SK-N-SH (cell line): ENCODE measurements around the gene NCKAP5L.

ENCODE experiments used
- CTCF ChIP-seq: fragments of 200-600 bp; sonication (generic); IDR thresholded peaks from 2 replicates; pipeline ENCODE4 v1.6.1; 2017; ENCODE audit warnings: antibody characterized with exemption, mild to moderate bottlenecking, moderate library complexity
- EP300 ChIP-seq, 2 experiments: IDR thresholded peaks; 2 replicates each; pipeline versions ENCODE4 v1.4.0 to v1.6.1; 2012; ENCODE audit warnings: borderline replicate concordance in 1 of 2, low read depth in 1 of 2, low read length in 1 of 2
- EZH2phosphoT487 ChIP-seq: fragments of 200-600 bp; sonication (generic); IDR thresholded peaks from 2 replicates; pipeline ENCODE4 v1.6.1; 2017; ENCODE audit warnings: low read depth, mixed run types, mild to moderate bottlenecking, antibody characterized with exemption, moderate library complexity, borderline replicate concordance
- MAX ChIP-seq: IDR thresholded peaks from 2 replicates; pipeline ENCODE4 v1.4.0; 2012; ENCODE audit warnings: low read depth
- PBX3 ChIP-seq: IDR thresholded peaks from 2 replicates; pipeline ENCODE4; 2012
- POLR2AphosphoS5 ChIP-seq: IDR thresholded peaks from 2 replicates; pipeline ENCODE4 v1.6.1; 2012; ENCODE audit warnings: low read depth, low read length
- RAD21 ChIP-seq: IDR thresholded peaks from 2 replicates; pipeline ENCODE4 v1.6.1; 2012; ENCODE audit warnings: mild to moderate bottlenecking, low read length
- RCOR1 ChIP-seq: fragments of 150-350 bp; IDR thresholded peaks from 2 replicates; pipeline ENCODE4 v1.6.1; 2017; ENCODE audit warnings: antibody characterized with exemption, low read length
- REST ChIP-seq: IDR thresholded peaks from 2 replicates; pipeline ENCODE4 v1.6.1; 2012; ENCODE audit warnings: mild to moderate bottlenecking, low read depth, low read length, moderate library complexity
- SIN3A ChIP-seq: IDR thresholded peaks from 2 replicates; pipeline ENCODE4 v1.6.1; 2012; ENCODE audit warnings: low read depth, mild to moderate bottlenecking, low read length, moderate library complexity, borderline replicate concordance
- USF1 ChIP-seq: IDR thresholded peaks from 2 replicates; pipeline ENCODE4 v1.4.0; 2012; ENCODE audit warnings: low read depth, borderline replicate concordance
- USF2 ChIP-seq: fragments of 150-350 bp; IDR thresholded peaks from 2 replicates; pipeline ENCODE4 v1.6.1; 2017; ENCODE audit warnings: antibody characterized with exemption, low read length, low read depth, borderline replicate concordance
- YY1 ChIP-seq: IDR thresholded peaks from 2 replicates; pipeline ENCODE4 v1.4.0; 2012; ENCODE audit warnings: low read depth, mild to moderate bottlenecking
- ZBTB33 ChIP-seq: IDR thresholded peaks from 2 replicates; pipeline ENCODE4 v1.4.0; 2012; ENCODE audit warnings: low read depth, borderline replicate concordance

GRCh38 chr12:49824895-49825294 is 3.3 kb downstream of the NCKAP5L start:
- TF ChIP-seq RCOR1 (no peak), EP300 (IDR thresholded peaks at IDR 0.05; ENCODE audit: borderline replicate concordance in 1 of 2, low read depth in 1 of 2, low read length in 1 of 2) (no peak), CTCF (no peak), SIN3A (no peak), EZH2phosphoT487 (no peak), RAD21 (no peak), USF2 (no peak), USF1 (no peak), YY1 (no peak), PBX3 (no peak), MAX (no peak), ZBTB33 (no peak), REST (no peak), POLR2AphosphoS5 (no peak)
